GM19193 (cell line): Measurements from ENCODE around the gene CAPN10.

Experiments used
- POLR2A ChIP-seq: IDR thresholded peaks from 4 replicates; pipeline ENCODE4 v1.6.1; 2011; ENCODE audit not compliant: insufficient read depth, insufficient read length; ENCODE audit errors: extremely low read depth

The CAPN10 gene

DNA sequence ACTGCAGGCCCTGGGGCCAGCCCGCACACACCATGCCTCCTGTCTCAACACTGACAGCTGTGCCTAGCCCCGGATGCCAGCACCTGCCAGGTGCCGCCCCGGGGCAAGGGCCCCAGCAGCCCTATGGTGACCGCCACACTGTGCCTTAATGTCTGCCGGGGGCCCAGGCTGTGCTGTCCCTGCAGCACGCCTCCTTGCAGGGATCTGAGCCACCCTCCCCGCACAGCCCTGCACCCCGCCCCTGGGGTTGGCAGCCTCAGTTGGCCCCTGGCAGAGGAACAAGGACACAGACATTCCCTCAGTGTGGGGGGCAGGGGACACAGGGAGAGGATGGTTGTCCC lies 8.5 kb upstream of the CAPN10 start:
- no peak for TF ChIP-seq POLR2A

DNA sequence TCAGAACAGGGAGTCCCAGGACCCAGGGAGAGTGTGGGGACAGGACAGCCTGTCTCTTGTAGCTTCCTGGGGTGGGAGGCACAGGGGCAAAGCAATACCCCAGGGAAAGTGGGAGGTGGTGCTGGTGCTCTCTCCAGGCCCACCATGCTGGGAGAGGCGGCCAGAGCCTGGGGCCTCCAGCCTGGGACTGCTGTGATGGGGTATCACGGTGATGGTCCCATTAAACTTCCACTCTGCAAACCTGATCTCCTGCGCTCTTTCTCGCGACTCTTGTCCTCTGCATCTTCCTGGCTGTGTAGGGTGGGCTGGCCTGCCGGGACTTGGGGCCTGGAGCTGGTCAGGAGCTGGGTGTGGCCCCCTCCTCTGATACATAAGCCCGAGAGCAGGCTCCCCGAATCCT lies 8.0 kb upstream of the CAPN10 start:
- no peak for TF ChIP-seq POLR2A

DNA sequence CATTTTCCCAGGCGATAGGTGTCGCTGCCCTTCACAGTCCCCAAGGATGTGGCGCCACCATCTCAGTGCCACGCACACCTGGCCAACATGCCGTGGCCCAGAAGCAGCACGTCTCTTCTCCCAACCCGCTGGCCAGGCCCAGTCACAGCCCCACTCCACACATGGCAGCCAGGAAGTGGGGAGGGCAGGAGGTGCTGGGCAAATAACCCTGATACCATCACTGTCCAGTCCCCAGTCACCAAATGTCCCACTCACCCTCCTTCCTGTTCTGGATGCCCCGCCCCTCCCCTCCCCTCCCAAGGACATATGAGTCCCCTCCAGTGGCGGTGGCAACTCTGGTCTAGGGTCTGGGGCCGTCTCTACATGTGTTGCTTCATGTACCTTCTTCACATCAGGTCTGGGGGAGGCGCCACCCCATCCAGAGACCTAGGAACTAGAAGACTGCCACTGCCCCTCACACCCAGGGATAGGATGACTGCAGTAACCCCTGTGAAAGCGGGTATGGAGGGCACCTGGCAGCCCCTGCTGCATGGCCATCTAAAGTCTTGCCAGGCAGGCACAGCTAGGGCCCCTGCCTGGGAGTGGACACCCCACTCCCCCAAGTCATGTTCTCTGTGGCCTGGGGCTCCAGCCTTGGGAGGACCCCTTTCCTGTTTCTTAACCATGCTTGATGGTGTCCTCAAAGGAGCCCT lies 7.3 kb upstream of the CAPN10 start:
- TF ChIP-seq POLR2A = no peak

DNA sequence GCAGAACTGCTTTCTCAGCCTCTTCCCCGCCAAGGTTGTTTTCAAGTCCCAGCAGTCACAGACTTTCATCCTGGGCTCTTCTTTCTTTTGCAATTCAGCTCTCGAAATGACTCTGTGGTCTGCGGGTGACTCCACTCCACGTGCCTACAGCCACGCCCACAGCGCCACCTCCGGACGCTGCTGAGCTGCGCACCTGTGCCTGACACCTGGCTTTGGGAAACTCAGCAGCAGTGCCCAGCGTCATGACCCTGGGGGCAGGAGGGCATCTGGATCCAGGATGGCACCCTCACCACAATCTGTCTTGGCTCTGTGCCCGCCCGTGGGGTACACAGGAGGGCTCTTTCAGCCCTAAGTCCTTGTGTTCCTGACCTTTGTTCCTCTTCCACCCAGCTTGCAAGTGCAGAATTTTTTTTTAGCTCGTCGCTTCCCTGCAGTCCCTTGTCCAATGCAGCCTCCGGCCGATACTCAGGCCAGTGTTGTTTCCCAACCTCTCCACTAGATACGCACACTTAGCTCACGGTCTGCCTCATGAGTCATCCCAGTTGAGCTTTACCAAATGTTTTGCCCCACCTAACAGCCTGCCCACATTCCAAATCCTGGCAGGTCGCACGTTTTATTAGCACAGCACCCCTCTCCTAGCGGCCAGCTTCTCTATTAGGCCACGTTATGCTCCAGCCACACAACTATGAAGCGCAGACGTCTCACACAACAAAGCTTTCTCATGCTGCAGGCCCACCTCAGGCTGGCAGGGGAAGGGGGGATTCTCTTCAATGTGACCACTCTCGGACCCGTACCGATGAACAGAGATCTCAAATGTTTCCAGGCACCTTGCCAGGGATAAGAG lies 6.5 kb upstream of the CAPN10 start:
- TF ChIP-seq POLR2A = no peak

DNA sequence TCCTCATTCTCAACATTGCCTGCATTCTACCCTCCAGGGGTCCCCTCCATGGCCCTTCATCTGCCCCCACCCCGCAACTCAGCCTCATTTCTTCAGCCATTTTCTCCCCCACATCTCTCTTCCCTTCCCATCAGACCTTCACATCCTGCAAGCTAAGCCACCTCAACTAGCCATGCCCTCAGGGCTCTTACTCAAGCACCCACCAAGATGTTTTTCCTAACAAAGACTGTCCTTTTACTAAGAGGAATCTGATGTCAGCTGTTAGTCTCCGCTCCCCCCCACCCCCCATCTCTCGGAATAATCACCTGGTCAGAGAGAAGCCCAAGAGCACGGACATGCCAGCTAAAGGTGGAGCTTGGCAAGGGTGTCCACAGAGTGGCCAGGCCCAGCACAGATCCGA lies 4.7 kb upstream of the CAPN10 start:
- no peak for TF ChIP-seq POLR2A

DNA sequence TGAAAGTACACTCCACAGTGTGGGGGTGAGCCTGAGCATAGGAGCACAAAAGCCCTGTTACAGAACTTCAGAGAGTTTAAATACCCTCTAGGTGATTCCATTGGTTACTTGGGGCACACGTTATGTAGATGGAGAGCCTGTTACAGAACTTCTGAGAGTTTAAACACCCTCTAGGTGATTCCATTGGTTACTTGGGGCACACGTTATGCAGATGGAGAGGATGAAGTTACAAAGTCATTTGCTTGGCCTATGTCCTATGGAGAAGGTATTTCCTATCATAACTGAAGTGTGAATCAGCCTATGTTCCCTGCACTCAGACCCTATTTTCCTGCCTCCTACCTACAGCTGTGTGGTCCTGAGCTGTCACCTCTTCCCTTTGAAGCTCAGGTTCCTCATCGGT lies 3.8 kb upstream of the CAPN10 start:
- TF ChIP-seq POLR2A = no peak

DNA sequence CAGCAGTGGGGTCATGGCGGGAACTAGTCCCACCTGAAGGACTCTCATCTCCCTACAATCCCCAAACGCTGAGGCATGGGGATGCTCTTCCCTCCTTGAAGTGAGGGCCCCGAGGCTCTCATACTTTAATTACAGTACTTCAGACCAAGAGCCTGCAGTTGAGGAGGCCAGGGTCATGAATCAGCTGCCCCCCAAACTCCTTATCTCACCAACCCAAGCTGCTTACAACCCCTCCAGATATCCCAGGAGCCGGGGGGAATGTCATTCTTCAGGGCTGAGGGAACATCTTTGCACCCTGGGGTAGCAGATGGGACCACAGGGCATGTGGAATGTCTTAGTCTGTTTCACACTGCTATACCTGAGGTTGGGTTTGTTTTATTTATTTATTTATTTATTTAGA lies 2.8 kb upstream of the CAPN10 start:
- TF ChIP-seq POLR2A = no peak

DNA sequence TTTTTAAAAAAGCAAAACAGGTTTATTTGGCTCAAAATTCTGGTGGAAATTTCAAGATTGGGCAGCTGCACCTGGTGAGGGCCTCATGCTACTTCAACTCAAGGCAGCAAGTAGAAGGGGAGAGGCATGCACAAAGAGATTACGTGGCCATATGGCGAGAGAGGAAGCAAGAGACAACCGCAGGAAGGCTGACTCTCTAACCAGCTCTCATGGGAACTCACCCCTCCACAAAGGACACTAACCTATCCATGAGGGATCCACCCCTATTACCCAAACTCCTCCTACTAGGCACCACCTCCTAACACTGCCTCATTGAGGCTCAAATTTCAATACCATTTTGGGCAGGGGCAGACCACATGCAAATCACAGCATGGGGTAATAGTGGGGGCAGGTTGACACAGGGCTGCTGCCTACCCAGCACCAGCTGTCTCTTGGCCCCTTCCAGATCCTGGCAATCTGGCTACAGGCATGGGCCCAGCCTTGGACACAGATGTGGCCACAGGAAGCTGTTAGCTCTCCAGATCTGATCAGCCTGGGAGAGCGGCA lies 2.0 kb upstream of the CAPN10 start:
- peak; percentile 67 for TF ChIP-seq POLR2A

DNA sequence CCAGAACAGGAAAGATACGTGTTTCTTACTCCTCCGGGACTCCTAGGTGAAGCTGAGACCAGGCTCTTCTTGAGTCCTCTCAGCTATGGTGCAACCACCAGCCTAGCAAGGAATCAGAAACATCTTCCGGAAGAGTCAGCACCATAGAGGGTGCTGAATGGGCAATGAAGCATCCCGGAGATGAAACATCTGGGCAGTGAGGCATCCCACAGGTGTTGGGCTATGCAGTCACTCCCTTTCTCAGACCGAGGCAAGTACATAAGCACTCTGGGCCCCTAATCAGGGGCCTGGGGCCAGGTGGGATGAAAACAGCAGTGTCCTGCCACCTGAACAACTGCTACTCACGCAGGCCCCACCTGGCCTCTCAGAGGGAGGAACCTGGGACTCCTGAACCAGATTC lies 1.4 kb upstream of the CAPN10 start:
- TF ChIP-seq POLR2A = peak; percentile 10

DNA sequence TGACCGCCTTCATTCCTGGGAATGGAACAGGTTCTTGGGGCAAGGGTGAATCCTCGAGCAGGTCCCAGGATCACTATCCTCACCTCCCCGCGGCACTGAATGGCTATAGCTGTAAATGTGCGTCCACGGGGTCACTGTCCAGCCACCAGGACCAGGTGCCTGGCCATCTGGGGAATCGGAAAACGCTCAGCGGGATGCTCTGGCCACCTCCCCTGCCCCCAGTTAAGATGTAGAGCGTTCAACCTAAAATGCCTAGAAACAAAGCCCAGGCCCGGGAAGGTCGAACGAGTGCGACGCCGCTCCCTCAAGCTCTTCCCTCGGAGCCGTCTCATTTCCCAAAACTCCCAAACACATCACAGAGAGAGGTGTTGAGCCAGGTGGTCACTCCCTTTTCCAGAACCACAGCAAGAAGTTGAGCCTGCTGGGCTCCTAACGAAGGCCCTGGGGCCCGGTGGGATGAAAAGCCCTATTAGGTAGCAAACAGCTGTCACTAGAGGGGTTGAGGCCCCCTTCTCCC lies 795 bp upstream of the CAPN10 start:
- no peak for TF ChIP-seq POLR2A

DNA sequence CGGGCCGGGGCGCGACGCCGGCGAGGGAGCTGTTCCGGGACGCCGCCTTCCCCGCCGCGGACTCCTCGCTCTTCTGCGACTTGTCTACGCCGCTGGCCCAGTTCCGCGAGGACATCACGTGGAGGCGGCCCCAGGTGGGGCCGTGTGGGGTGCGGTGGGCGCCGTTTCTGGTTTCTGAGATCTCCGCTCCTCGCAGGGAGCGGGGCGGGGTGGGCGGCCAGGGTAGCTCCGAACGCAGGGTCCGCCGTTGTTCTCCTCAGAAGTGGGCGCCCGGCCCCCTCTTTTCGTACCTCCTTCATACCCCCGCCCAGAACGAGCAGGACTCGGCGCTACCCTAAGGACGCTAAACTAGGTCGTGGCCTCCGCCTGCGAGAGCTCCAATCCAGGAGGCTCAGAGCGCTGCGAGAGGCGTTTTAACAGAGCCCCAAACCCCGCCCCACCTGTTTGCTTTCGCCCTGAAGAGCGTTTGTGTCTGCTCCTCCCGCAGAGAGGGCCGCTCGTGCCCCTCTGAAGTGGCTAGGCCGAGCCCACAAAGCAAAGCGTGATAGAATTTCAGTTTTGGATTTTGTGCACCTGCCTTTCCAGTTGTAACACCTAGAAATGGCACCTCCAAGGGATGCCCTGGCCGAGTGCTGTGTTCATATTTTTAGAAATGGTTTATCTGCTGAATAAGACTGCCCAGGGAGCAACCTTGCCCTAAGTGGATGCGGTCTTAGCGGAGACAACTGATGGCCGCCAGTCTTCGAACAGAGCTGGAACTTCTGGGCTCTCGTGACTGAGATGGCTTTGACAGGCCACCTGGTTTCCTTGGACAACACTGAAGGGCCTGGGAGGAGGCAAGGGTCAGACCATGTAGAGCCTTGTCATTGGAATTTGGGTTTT lies 626 bp downstream of the CAPN10 start:
- no peak for TF ChIP-seq POLR2A

DNA sequence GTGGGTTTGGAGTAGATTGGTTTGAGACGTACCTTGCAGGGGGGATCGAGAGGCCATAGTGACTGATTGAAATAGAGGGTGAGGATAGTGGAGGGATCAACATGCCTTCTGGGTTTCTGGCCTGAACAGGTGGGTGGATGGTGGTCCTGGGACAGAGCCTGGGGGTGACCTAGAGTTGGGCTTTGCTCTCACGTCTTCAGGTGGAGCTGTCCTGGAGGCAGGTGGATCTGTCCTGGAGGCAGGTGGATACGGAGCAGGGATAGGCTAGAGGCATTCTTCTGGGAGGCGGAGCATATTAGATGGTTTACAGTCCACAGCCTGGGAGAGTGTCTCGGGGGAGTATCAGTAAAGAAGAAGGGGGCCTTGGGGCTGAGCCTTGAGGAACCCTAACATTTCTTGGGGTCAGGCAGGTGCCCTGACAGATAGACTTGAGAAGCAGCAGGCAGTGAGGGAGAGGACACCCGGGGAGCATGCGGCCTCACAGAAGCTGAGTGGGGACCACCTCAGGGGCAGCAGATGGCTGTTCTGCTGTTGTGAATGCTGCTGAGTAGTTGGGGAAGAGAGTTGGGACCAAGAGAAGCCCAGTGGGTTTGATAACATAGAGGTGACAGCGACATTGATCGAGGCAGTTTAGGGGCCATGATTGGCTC lies 1.6 kb downstream of the CAPN10 start:
- TF ChIP-seq POLR2A = no peak

DNA sequence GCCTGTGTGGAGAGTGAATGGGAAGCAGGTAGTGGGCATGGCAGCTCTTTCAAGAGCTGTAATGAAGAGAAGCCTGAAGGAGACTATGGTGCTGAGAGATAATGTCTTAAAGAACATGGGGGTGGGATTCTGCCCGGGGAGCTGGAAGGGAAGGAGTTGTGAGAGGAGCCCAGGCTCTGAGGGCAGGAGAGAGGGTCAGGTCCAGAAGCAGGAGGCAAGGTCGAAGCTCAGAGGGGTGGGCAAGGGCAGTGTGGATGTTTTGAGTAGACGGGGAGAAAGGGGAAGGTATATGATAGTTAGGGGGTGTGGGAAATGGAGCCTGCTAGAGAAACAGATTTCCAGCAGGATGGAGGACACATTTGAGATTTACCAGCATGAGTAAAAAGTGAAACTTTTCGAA lies 2.1 kb downstream of the CAPN10 start:
- TF ChIP-seq POLR2A = no peak

DNA sequence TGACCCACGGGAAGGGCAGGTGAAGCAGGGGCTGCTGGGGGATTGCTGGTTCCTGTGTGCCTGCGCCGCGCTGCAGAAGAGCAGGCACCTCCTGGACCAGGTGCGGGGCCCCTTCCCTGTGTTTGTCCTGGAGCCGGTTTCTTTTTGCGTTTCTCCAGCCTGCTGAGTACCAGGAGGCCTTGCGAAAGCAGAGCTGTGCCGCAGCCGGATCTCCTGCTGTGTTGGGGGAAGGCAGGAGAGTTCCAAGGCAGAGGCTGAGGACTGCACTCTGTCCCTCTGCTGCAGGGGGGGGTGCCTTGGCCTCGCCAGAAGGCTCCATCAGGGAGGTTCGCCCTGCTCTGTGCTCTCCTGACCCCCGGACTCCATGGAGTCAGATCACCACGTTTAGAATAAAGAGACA lies 2.8 kb downstream of the CAPN10 start:
- no peak for TF ChIP-seq POLR2A
